HepG2 (cell line): ENCODE measurements around the gene RIMKLB. TPM values are rescaled to one million over a fixed set of nuclear protein-coding genes. Genes with fewer than 3 reads are reported as not detected.

Experiments used
- ATAC-seq: fragments of 200-7000 bp; cut with Tn5 transposase; 3 replicates; pipeline ENCODE4 v1.9.1; 2020; ENCODE audit warnings: mild to moderate bottlenecking, moderate library complexity
- BruUV-seq: library from RNA; stranded (reverse); fragments of 400-500 nt; replicated peaks from 2 replicates; lab custom pipeline; 2021; lab: Mats Ljungman, UMichigan
- CTCF ChIA-PET: fragments of 300-600 bp; formaldehyde crosslinking; extraction: SDS; loops from one replicate; lab custom pipeline; 2021; ENCODE audit warnings: low total read pairs, inconsistent platforms, low intra/inter-chr PET ratio; lab: Yijun Ruan, JAX
- POLR2A ChIA-PET: fragments of 350-600 bp; sonication (Branson Sonifier 250); formaldehyde crosslinking; loops from one replicate; lab custom pipeline; 2020; ENCODE audit warnings: antibody characterized with exemption, inconsistent platforms; lab: Yijun Ruan, JAX
- DNase-seq: peaks from one replicate; pipeline ENCODE4 v3.0.0-alpha.2; 2015; ENCODE audit warnings: low spot score
- FAIRE-seq: peaks from 3 replicates; lab custom pipeline; 2011; peaks lifted over from hg19 to GRCh38; lab: Jason Lieb, UNC
- H2AFZ ChIP-seq: one replicate; pipeline ENCODE4 v1.6.1; 2011; ENCODE audit warnings: low read length, inconsistent platforms
- H3K27ac ChIP-seq: fragments of 300-600 bp; 3 replicates; pipeline ENCODE4 v1.8.0; 2011; ENCODE audit warnings: mixed run types, mild to moderate bottlenecking, mixed read lengths, low read length, inconsistent platforms; ENCODE audit not compliant: insufficient read depth; ENCODE audit errors: extremely low read length
- H3K27me3 ChIP-seq, 2 experiments: fragments of 200-600 bp in 1 of 2; 2 replicates in 1 of 2; 3 replicates in 1 of 2; pipeline versions ENCODE4 v1.6.0 to v1.8.0; 2011; ENCODE audit warnings: low read length in 2 of 2, mild to moderate bottlenecking in 2 of 2, moderate library complexity in 2 of 2, inconsistent platforms in 1 of 2; ENCODE audit not compliant: insufficient read depth in 2 of 2, control insufficient read depth in 1 of 2
- H3K36me3 ChIP-seq, 2 experiments: fragments of 200-600 bp in 1 of 2; replicated peaks in 1 of 2; 2 replicates in 1 of 2; 3 replicates in 1 of 2; pipeline versions ENCODE4 v1.5.1 to v1.8.0; 2011; ENCODE audit warnings: low read length in 2 of 2, inconsistent platforms in 1 of 2; ENCODE audit not compliant: insufficient read depth in 2 of 2, control insufficient read depth in 1 of 2
- H3K4me1 ChIP-seq: 2 replicates; pipeline ENCODE4 v1.5.1; 2012; ENCODE audit warnings: low read length, inconsistent platforms; ENCODE audit not compliant: insufficient read depth
- H3K4me2 ChIP-seq: 2 replicates; pipeline ENCODE4 v1.6.0; 2011; ENCODE audit warnings: low read depth, low read length, inconsistent platforms
- H3K4me3 ChIP-seq, 3 experiments: fragments of 200-600 bp in 1 of 3; sonication (generic), shearing (Covaris generic) in 1 of 3; replicated peaks in 1 of 3; 2 replicates each; pipeline ENCODE4 v1.5.1; 2011 to 2016; ENCODE audit warnings: low read length in 3 of 3, inconsistent platforms in 2 of 3, low read depth in 2 of 3, mild to moderate bottlenecking in 2 of 3, control low read depth in 1 of 3, mixed read lengths in 1 of 3; ENCODE audit not compliant: insufficient read depth in 1 of 3
- H3K79me2 ChIP-seq: one replicate; pipeline ENCODE4 v1.6.1; 2011; ENCODE audit warnings: low read length, inconsistent platforms; ENCODE audit not compliant: insufficient read depth
- H3K9ac ChIP-seq: 2 replicates; pipeline ENCODE4 v1.6.0; 2011; ENCODE audit warnings: mild to moderate bottlenecking, low read depth, low read length, inconsistent platforms; ENCODE audit not compliant: insufficient read depth
- H3K9me3 ChIP-seq: 2 replicates; pipeline ENCODE4 v1.5.1; 2012; ENCODE audit warnings: mild to moderate bottlenecking, low read length
- H4K20me1 ChIP-seq: 2 replicates; pipeline ENCODE4 v1.6.0; 2011; ENCODE audit warnings: inconsistent platforms, mild to moderate bottlenecking, low read length, moderate library complexity; ENCODE audit not compliant: insufficient read depth
- CBX2 ChIP-seq, 2 experiments: fragments of 200-600 bp in 1 of 2; sonication (generic); formaldehyde crosslinking in 1 of 2; IDR thresholded peaks; 2 replicates each; pipeline versions ENCODE4 v1.7.0 to v1.8.1; 2018 to 2022; ENCODE audit warnings: low read depth in 2 of 2, low read length in 1 of 2, mild to moderate bottlenecking in 1 of 2, missing genetic modification reagents in 1 of 2
- CREB1 ChIP-seq, 2 experiments: fragments of 450-650 bp in 1 of 2; IDR thresholded peaks; 2 replicates each; pipeline ENCODE4 v1.6.1; 2016 to 2017; ENCODE audit warnings: control low read depth in 1 of 2, mild to moderate bottlenecking in 1 of 2, missing compliant biosample characterization in 1 of 2, missing genetic modification characterization in 1 of 2
- KLF6 ChIP-seq: IDR thresholded peaks from 2 replicates; pipeline ENCODE4 v1.8.0; 2016; ENCODE audit warnings: missing biosample characterization, missing genetic modification reagents
- KMT2B ChIP-seq: IDR thresholded peaks from 2 replicates; pipeline ENCODE4 v1.6.1; 2016; ENCODE audit warnings: missing genetic modification reagents, missing compliant biosample characterization
- ZSCAN31 ChIP-seq: sonication (generic); formaldehyde crosslinking; IDR thresholded peaks from 2 replicates; pipeline ENCODE4 v1.5.0; 2020; ENCODE audit warnings: low read depth, mild to moderate bottlenecking, missing genetic modification reagents
- WGBS: methylation state at CpG from one replicate; pipeline ENCODE4 v1.1.6; 2017; ENCODE audit warnings: low lambda C conversion rate; 5-methylcytosine and 5-hydroxymethylcytosine counted together
- in situ Hi-C: cut with HindIII; loops from 2 replicates; pipeline ENCODE4 v1.10.0; 2017; ENCODE audit warnings: low pct_unique_long_range_greater_than_20kb; ENCODE audit not compliant: extremely low pct_ligation_motif_present
- intact Hi-C: fragments of 100-400 bp; cut with micrococcal nuclease; formaldehyde crosslinking; loops from one replicate; pipeline ENCODE4 v1.10.0; 2022; ENCODE audit not compliant: unreplicated experiment
- polyA plus RNA-seq, 8 experiments: library from polyadenylated mRNA; depleted of rRNA in 3 of 8; stranded (reverse) in 7 of 8; unstranded in 1 of 8; fragments of >200 nt; fragmentation: Illumina TruSeq in 4 of 8; extraction: Trizol in 4 of 8; gene quantifications; 2 replicates each; pipeline versions ENCODE4 v1.2.1 to v1.2.3, GENCODE V29; 2011 to 2016; ENCODE audit warnings: low read depth in 4 of 8, missing spikeins in 1 of 8, mixed read lengths in 1 of 8; ENCODE audit not compliant: insufficient read depth in 1 of 8
- total RNA-seq, 5 experiments: library from RNA; depleted of rRNA; stranded (reverse); fragments of >200 nt; fragmentation: Illumina TruSeq; extraction: Trizol; gene quantifications; 2 replicates each; pipeline ENCODE4 v1.2.3, GENCODE V29; 2016; ENCODE audit warnings: low read depth in 1 of 5
- TF ChIP-seq, protein P1 (sequence below): sonication (generic); formaldehyde crosslinking; IDR thresholded peaks from 2 replicates; pipeline ENCODE4 v1.4.0; 2020; ENCODE audit warnings: missing genetic modification reagents
- TF ChIP-seq, protein P2 (sequence below): sonication (generic); formaldehyde crosslinking; IDR thresholded peaks from 2 replicates; pipeline ENCODE4 v1.5.1; 2020; ENCODE audit warnings: missing genetic modification reagents, mild to moderate bottlenecking, borderline replicate concordance

The RIMKLB gene
- total and polyA plus RNA-seq, 2 of the 13 experiments (the other 11 are each of a cell fraction or from before 2014, with no cell fraction given): 0.33 to 0.40 TPM

GRCh38 chr12:8698132-8698851, 501 bp downstream of the RIMKLB start (continued):
- no peak for TF ChIP-seq KMT2B (CRISPR knock-in tag)

DNA sequence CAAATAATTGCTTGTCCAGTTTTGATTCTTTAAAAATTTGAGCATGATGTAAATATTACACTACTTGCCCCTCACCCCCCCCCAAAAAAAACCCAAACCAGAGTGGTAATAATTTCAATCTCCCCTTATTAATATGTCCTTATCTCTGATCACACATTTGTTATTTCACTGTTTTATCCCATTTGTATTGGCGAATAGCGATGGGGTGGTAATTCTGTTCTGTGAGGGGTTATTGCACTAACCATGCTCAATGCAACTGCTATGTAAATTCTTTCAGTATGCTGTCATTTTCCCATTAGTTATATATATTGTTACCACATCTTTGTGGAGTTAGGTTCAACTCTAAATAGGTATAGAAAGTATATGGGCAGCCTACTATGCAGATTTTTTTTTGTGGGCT, 1.1 kb downstream of the RIMKLB start:
- POLR2A ChIA-PET: no interaction called here
- peaks cover 8% of the 10 kb centered on the region for H3K4me1 ChIP-seq
- ATAC-seq: no peak
- H3K4me2 ChIP-seq: peak overlapping the region; percentile 79
- TF ChIP-seq, protein P1, sequence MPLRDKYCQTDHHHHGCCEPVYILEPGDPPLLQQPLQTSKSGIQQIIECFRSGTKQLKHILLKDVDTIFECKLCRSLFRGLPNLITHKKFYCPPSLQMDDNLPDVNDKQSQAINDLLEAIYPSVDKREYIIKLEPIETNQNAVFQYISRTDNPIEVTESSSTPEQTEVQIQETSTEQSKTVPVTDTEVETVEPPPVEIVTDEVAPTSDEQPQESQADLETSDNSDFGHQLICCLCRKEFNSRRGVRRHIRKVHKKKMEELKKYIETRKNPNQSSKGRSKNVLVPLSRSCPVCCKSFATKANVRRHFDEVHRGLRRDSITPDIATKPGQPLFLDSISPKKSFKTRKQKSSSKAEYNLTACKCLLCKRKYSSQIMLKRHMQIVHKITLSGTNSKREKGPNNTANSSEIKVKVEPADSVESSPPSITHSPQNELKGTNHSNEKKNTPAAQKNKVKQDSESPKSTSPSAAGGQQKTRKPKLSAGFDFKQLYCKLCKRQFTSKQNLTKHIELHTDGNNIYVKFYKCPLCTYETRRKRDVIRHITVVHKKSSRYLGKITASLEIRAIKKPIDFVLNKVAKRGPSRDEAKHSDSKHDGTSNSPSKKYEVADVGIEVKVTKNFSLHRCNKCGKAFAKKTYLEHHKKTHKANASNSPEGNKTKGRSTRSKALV (CRISPR knock-in tag): no peak
- TF ChIP-seq CREB1 (IDR thresholded peaks at IDR 0.05): no peak
- TF ChIP-seq CREB1 (CRISPR knock-in tag; IDR thresholded peaks at IDR 0.05): no peak
- TF ChIP-seq ZSCAN31: no peak
- peak; percentile 58; the same call in 1 of the 2 replicates for TF ChIP-seq CBX2 (IDR thresholded peaks at IDR 0.05; ENCODE audit: low read depth, low read length)
- TF ChIP-seq CBX2 (CRISPR knock-in tag; IDR thresholded peaks at IDR 0.05; ENCODE audit: low read depth): no peak
- TF ChIP-seq KLF6 (CRISPR knock-in tag): no peak
- TF ChIP-seq, protein P2, sequence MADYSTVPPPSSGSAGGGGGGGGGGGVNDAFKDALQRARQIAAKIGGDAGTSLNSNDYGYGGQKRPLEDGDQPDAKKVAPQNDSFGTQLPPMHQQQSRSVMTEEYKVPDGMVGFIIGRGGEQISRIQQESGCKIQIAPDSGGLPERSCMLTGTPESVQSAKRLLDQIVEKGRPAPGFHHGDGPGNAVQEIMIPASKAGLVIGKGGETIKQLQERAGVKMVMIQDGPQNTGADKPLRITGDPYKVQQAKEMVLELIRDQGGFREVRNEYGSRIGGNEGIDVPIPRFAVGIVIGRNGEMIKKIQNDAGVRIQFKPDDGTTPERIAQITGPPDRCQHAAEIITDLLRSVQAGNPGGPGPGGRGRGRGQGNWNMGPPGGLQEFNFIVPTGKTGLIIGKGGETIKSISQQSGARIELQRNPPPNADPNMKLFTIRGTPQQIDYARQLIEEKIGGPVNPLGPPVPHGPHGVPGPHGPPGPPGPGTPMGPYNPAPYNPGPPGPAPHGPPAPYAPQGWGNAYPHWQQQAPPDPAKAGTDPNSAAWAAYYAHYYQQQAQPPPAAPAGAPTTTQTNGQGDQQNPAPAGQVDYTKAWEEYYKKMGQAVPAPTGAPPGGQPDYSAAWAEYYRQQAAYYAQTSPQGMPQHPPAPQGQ: no peak
- H3K36me3 ChIP-seq: no peaks in the 10 kb centered on the region
- H3K9ac ChIP-seq: no peak overlapping the region
- H4K20me1 ChIP-seq: no peaks in the 10 kb centered on the region
- H3K9me3 ChIP-seq: no peaks in the 10 kb centered on the region
- WGBS: 52% methylated on average over 2 of the region's 2 CpGs
- in situ Hi-C loops (no loop called here), intact Hi-C loops (no loop called here)
- CTCF ChIA-PET: no interaction called here
- H2AFZ ChIP-seq: no peak overlapping the region
- H3K79me2 ChIP-seq: no peaks in the 10 kb centered on the region
- no peak for DNase-seq
- BruUV-seq: no TSS peak
- peak overlapping the region in 2 of 3 experiments; percentile 21 to 75; a peak in 3 of 6 replicates for H3K4me3 ChIP-seq
- FAIRE-seq: no peak
- no peak overlapping the region for H3K27ac ChIP-seq
- H3K27me3 ChIP-seq: peaks cover 3 to 38% of the 10 kb centered on the region in 2 experiments; a peak in 3 of 5 replicates
